ENCODE data around the gene HYAL1.

- TF ChIP-seq CTCF (IDR thresholded peaks at IDR 0.05) = no peak
- TF ChIP-seq ZFX (IDR thresholded peaks at IDR 0.05; ENCODE audit: borderline replicate concordance) = no peak
These were observed 38.7 kb upstream of the HYAL1 start for GRCh38 chr3:50341996-50342650.

All from 22Rv1 (cell line).